DND-41 (cell line): ENCODE results near the gene MACROD1.

Experiments
- EZH2 ChIP-seq: IDR thresholded peaks from 3 replicates; pipeline ENCODE4 v1.6.1; 2012; ENCODE audit warnings: borderline replicate concordance, low read depth, mild to moderate bottlenecking, moderate library complexity, low read length, inconsistent platforms; ENCODE audit not compliant: severe bottlenecking
- TF ChIP-seq, protein P1 (sequence below): IDR thresholded peaks from 2 replicates; pipeline ENCODE4 v1.5.1; 2012; ENCODE audit warnings: borderline replicate concordance, low read length, moderate library complexity, mild to moderate bottlenecking; ENCODE audit not compliant: poor library complexity, severe bottlenecking; ENCODE audit errors: extremely low read depth

DNA sequence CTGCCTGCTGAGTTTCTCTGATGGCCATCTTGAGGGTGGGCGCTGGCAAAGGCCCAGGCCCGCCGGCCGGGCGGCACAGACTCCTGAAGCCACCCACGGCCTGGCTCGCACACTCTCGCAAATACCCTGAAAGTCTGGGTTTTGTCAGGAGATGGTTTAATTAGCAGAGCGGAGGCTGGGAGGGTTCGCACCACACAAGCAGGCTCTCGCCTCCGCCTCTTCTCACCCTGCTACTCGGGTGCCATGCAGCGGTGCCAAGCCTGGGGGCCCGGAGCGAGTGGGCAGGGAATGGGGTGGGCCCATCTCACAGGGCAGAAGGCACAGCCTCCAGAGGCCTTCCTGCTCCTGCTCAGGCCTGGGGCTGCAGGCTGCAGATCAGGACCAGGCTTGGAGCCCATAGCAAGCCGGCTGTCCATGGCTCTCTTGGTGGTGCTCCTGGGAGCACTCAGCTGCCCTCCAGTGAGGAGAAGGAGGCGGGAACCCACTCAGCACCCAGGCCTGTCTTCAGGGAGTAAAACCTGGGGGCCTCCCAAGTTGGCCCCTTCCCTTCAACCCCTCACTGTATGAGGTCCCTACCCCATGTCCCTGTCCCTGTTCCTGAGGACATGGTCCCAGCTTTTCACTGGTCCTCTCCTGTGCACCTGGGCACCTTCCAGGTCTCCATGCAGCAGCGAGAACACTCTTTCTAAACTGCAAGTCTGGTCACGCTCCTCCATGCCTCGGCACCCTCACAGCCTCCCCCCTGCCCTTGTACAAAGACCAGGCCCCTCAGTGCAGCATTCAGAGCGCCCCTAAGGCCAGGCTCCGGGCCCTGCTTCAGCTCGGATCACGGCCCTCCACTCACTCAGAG, 68.2 kb downstream of the MACROD1 start:
- TF ChIP-seq, protein P1, sequence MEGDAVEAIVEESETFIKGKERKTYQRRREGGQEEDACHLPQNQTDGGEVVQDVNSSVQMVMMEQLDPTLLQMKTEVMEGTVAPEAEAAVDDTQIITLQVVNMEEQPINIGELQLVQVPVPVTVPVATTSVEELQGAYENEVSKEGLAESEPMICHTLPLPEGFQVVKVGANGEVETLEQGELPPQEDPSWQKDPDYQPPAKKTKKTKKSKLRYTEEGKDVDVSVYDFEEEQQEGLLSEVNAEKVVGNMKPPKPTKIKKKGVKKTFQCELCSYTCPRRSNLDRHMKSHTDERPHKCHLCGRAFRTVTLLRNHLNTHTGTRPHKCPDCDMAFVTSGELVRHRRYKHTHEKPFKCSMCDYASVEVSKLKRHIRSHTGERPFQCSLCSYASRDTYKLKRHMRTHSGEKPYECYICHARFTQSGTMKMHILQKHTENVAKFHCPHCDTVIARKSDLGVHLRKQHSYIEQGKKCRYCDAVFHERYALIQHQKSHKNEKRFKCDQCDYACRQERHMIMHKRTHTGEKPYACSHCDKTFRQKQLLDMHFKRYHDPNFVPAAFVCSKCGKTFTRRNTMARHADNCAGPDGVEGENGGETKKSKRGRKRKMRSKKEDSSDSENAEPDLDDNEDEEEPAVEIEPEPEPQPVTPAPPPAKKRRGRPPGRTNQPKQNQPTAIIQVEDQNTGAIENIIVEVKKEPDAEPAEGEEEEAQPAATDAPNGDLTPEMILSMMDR = no peak
- no peak for TF ChIP-seq EZH2
